Embryonic facial prominence (tissue), 1 donor: ENCODE measurements around the gene SFRP4.

Source experiments
- DNase-seq: peaks from one replicate; pipeline ENCODE4 v3.0.0-alpha.2; 2016; ENCODE audit errors: extremely low spot score

Gene SFRP4

GRCh38 chr7:37924491-37925041, 7.9 kb upstream of the SFRP4 start:
- no peak for DNase-seq

- no peak for DNase-seq
Observed at GRCh38 chr7:37923996-37924395, 7.4 kb upstream of the SFRP4 start.

- DNase-seq, result no peak
Observed at GRCh38 chr7:37921876-37922275, 5.3 kb upstream of the SFRP4 start.

GRCh38 chr7:37920849-37921805, 4.5 kb upstream of the SFRP4 start:
- no peak for DNase-seq

DNA sequence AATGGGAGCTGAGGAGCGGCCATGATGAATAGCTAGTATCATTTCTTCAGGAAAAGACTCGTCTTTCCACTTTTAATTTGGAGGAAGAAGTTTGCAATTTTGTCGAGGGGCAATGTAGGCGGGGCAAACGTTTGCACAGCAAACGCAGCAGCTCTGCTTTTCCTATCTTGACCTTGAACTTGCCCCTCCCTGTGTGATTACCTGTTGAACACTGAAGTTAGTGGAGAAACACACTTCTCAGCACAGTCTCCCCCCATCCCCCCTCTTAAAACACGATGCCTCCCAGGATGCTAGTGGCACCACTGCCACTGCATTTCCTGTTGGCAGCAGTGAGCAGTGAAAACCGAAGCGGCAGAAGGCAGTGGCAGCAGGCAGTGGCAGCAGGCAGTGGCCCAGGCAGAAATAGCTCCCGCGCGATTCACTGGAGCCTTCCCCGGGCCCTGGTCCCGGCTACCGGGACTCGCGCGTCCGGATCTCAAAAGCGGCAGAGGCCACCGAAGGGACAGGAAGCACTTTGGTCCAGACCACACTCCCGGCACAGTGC, 3.8 kb upstream of the SFRP4 start, which contains the start of gene EPDR1:
EPDR1 (plus strand) TSS at position 336 of the 544 bp plus-strand sequence. CDS start 300 bp downstream, outside the sequence.
- no peak for DNase-seq

GRCh38 chr7:37918526-37918925, 1.9 kb upstream of the SFRP4 start:
- DNase-seq, result no peak

DNA sequence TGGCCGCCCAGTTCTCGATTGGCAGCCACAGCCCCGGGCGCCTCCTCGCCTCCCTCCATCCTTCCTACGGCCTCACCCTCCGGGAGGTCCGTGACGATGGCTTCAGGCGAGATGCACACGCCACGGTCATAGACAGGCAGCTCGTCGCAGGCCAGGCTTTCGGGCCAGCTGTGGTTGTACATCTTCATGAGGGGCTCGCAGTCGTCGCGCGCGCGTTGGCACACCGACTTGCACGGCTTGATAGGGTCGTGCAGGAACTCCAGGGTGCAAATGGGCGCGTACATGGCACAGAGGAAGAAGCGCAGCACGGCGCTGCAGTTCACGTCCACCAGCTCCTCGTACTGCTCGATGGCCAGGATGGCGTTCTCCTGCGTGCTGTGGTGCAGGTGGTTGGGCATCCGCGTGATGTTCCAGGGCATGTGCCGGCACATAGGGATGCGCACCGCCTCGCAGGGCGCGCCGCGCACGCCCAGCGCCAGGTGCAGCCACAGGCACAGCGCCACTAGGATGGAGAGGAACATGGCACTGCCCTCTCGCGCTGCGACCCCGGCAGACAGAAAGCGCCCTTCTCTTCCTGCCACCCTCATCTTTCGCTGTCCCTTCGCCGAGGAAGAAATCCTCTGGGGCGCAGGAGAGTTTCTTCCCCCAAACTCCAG, 472 bp downstream of the SFRP4 start:
- no peak for DNase-seq

DNA sequence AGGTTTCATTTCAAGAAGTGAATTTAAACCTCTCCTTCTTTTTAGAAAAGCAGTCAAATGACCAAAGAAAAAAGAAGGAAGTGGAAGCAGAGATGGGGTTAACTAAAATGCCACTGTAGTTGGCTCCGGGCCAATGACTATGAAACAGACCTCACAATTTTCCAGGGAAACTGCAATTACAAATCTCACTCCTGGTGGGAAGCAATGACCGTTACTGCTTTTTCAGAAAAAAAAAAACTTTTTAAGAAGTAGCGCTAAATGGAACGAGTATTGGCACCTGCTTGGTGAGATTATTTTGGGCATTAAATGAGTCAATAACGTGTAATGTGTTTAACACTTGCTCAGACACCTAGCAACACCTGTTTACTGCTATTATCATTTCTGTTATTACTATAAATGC, 1.2 kb downstream of the SFRP4 start:
- no peak for DNase-seq

GRCh38 chr7:37912756-37913155, 3.9 kb downstream of the SFRP4 start:
- DNase-seq, result no peak

DNA sequence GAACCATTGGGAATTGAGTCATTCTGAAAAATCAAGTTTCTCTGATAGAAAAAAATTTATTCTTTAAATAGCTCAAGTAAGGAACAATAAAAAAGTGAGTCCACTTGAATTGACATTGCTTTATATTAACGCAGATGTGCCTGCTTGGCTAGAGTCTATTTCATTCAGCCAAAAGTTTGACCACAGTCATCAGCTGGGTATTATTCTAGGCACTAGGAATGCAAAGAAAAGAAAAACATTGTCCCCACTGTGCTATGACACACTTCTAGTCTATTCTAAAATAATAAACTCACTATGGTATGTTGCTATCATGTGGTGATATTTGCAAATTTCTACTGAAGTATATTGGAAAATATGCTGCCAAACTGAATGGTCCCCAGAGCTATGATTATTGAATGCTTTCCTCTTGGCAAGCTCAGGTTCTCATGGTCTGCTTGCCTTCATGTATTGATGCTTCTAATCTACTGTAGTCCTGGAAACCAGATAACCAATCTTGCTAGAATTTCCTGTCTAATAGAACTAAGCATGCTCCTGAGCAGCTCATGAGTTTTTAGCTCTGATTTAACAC, 8.3 kb downstream of the SFRP4 start:
- DNase-seq, result no peak

DNA sequence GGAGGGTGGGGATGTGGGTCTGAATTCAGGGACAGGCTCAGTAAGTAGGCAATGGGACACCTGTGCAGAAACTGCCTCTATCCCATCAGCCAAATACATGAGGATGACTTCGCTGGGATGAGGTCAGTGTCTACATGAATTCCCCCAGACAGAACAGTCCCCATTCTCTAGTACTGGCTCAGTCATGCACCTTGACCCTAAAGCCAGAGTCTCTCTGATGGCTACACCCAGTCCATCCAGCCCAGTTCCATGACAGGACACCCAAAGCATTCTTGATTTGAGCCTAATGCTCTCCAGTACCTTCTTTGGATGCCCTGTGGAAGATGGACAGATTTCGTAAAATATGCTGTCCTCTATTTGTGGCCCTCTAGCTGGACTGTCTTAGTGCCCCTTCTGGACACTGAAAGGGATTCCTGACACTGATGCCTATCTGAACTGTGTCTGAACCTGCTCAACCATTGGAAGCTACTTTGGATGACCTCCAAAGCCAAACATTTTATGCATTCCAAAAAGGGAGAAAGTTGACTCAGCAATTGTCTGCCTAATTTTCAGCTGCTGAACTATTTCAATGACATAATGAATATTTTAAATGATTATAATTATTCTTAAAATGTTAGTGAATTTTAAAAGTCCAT, 14.6 kb downstream of the SFRP4 start:
- no peak for DNase-seq

DNA sequence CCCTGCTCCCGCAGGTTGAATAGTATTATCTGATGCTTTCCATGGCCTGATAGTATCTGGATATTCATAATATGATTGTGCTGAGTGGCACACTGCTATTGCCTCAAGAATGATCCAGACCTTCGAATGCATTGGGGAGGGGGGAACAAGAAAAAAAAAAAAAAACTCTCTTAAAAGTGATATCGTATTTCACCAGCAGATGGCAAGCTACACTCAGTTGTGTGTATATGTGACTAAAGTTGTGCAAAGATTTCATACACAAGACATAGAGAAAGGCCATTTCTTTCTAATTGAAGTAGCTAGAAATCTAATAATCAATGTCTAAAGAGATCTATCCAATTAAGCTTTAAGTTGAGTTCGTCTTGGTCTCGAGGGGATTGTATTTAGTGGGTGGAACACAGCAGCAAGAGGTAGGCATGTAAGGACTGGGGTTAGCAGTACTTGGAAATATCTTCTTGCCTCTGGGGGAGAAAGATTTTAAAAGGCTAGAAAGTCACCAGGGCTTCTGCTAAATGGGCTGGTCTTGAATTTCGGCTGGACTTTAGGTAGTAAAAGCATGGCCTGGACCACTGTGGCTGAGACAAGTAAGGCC, 15.3 kb downstream of the SFRP4 start:
- DNase-seq, result no peak

DNA sequence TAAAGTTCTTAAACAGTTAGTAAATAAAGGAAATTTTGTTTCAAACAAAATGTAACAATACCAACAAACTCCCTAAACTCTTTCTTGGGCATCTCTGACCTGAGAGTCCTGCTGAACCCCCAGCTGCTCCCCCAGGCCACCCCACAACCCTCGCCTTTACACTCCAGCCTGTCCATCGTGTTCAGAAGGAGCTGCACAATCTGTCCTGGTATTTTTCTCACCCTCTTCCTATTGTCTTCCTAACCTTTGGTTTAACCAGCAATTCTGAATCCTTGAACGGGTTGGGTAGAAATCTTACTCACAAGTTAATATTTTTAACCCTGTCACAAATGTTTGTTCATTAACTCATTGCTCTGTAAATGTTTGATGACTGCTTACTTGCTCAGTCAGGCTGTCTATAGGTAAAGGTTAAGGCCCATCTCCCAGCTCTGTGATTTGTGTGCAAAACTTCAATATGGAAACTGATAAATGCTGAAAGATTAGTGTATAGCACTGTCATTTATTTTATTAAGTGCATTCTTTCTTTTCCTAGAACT, 16.8 kb downstream of the SFRP4 start:
- no peak for DNase-seq

DNA sequence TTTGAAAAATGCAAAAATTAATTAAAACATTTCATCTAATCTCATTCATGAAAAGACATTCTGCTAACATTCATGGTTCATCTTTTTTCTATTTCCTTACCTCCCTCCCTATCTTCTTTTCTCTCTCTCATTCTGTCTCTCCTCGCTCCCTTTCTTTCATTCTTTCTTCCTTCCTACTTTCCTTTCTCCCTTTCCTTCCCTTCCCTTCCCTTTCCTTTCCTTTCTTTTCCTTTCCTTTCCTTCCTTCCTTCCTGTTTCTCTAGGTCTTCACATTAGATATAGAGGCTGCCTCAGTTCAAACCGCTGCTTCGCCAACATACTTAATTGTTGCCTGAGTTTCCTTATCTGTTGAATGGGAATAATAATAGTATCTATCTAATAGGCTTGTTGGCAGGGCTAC, 21.9 kb downstream of the SFRP4 start:
- DNase-seq, result no peak

GRCh38 chr7:37893359-37893758, 23.3 kb downstream of the SFRP4 start:
- DNase-seq, result no peak

GRCh38 chr7:37882086-37882485, 34.5 kb downstream of the SFRP4 start:
- no peak for DNase-seq
